ENCODE results near the gene DEFB112. TPM values are rescaled to one million over a fixed set of nuclear protein-coding genes. Genes with fewer than 3 reads are reported as not detected.

DEFB112 gene
- total and polyA plus RNA-seq, 2 donors from 2014 or later, result not detected

- DNase-seq (no peak), FAIRE-seq (peak; percentile 55)
- intact Hi-C loops (cut with DNase I), result no loop called here
- Histone ChIP-seq H3K36me3 (ENCODE audit: control insufficient read depth in 2 of 3, insufficient read depth in 3 of 3, low read length in 3 of 3) (no peaks in the 10 kb centered on the region), H3K4me3 (ENCODE audit: low read length in 3 of 3) (peak overlapping the region in 2 of 3 donors; percentile 26 to 42), H3K9me3 (ENCODE audit: control insufficient read depth in 2 of 3, insufficient read depth in 1 of 3, low read length in 3 of 3) (no peaks in the 10 kb centered on the region), H3K27me3 (ENCODE audit: control insufficient read depth, insufficient read depth, low read length) (no peaks in the 10 kb centered on the region), H3K27ac (ENCODE audit: low read depth in 2 of 2, low read length in 2 of 2) (no peak overlapping the region), H3K9ac (ENCODE audit: low read length in 3 of 3) (no peak overlapping the region), H3K4me1 (ENCODE audit: control insufficient read depth in 2 of 3, insufficient read depth in 2 of 3, low read depth in 1 of 3, low read length in 3 of 3) (no peaks in the 10 kb centered on the region)
- TF ChIP-seq CTCF (IDR thresholded peaks at IDR 0.05; ENCODE audit: borderline replicate concordance, extremely low read depth, insufficient read depth), result no peak
Observed at GRCh38 chr6:50096296-50096695, 46.6 kb upstream of the DEFB112 start.

GRCh38 chr6:50093938-50094272 lies 44.2 kb upstream of the DEFB112 start:
- no peak for DNase-seq
- Histone ChIP-seq H3K4me1 (ENCODE audit: control insufficient read depth in 2 of 3, insufficient read depth in 2 of 3, low read depth in 1 of 3, low read length in 3 of 3) (peaks cover 0 to 2% (median 0%) of the 10 kb centered on the region in 3 donors), H3K4me3 (ENCODE audit: low read length in 3 of 3) (peak overlapping the region in 2 of 3 donors; percentile 66 to 73), H3K9ac (ENCODE audit: low read length in 3 of 3) (no peak overlapping the region), H3K27ac (ENCODE audit: low read depth in 2 of 2, low read length in 2 of 2) (no peak overlapping the region), H3K27me3 (ENCODE audit: control insufficient read depth, insufficient read depth, low read length) (no peaks in the 10 kb centered on the region), H3K9me3 (ENCODE audit: control insufficient read depth in 2 of 3, insufficient read depth in 1 of 3, low read length in 3 of 3) (no peaks in the 10 kb centered on the region), H3K36me3 (ENCODE audit: control insufficient read depth in 2 of 3, insufficient read depth in 3 of 3, low read length in 3 of 3) (no peaks in the 10 kb centered on the region)
- TF ChIP-seq CTCF (IDR thresholded peaks at IDR 0.05; ENCODE audit: borderline replicate concordance, extremely low read depth, insufficient read depth), result no peak
- no peak for FAIRE-seq
- intact Hi-C loops (cut with DNase I), result no loop called here

GRCh38 chr6:50093116-50093937 lies 43.6 kb upstream of the DEFB112 start:
- no peak for TF ChIP-seq CTCF (IDR thresholded peaks at IDR 0.05; ENCODE audit: borderline replicate concordance, extremely low read depth, insufficient read depth)
- Histone ChIP-seq H3K27ac (ENCODE audit: low read depth in 2 of 2, low read length in 2 of 2) (peak overlapping the region in 1 of 2 donors; percentile 8), H3K27me3 (ENCODE audit: control insufficient read depth, insufficient read depth, low read length) (no peaks in the 10 kb centered on the region), H3K9me3 (ENCODE audit: control insufficient read depth in 2 of 3, insufficient read depth in 1 of 3, low read length in 3 of 3) (no peaks in the 10 kb centered on the region), H3K36me3 (ENCODE audit: control insufficient read depth in 2 of 3, insufficient read depth in 3 of 3, low read length in 3 of 3) (no peaks in the 10 kb centered on the region), H3K9ac (ENCODE audit: low read length in 3 of 3) (peak overlapping the region in 1 of 3 donors; percentile 14), H3K4me3 (ENCODE audit: low read length in 3 of 3) (peak overlapping the region in 2 of 3 donors; percentile 66 to 73), H3K4me1 (ENCODE audit: control insufficient read depth in 2 of 3, insufficient read depth in 2 of 3, low read depth in 1 of 3, low read length in 3 of 3) (peaks cover 0 to 2% (median 0%) of the 10 kb centered on the region in 3 donors)
- DNase-seq (peak in 1 of 5 donors; percentile 2), FAIRE-seq (no peak)
- intact Hi-C loops (cut with DNase I), result no loop called here
